Left hindlimb (tissue), 1 donor: ENCODE measurements around the gene RAB4A.
"Not testable (repeated sequence)": the region's sequence is repeated elsewhere in the genome, so short reads cannot be mapped to it uniquely, and the experiment has no call there.

Experiments used
- DNase-seq: peaks from one replicate; pipeline ENCODE4 v3.0.0-alpha.2; 2018

The RAB4A gene

GRCh38 chr1:229300099-229300757, 29.3 kb downstream of the RAB4A start:
- DNase-seq: no peak

GRCh38 chr1:229302740-229303139, 31.8 kb downstream of the RAB4A start:
- DNase-seq: no peak

- DNase-seq: no peak
These were observed 32.9 kb downstream of the RAB4A start for GRCh38 chr1:229303855-229304254.

GRCh38 chr1:229305392-229305791, 34.5 kb downstream of the RAB4A start:
- no peak for DNase-seq

DNA sequence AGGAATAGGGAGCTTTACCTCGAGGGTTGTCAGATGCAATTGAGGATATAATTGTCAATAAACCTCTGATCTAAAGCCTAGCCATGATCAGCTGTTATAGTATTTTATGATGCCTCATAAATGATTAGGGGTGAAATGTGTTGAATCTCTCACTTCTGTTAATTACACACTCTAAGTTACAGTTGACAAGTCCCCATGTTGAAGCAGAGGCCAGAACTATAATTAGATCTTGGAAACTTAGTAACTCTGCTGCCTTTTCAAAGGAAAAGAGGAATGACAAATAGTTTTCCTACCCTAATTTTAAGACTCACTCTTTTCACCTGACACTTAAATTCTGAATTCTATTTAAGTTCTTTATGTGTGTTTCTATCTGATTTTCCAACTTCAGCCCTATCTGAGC, 38.2 kb downstream of the RAB4A start:
- no peak for DNase-seq

DNA sequence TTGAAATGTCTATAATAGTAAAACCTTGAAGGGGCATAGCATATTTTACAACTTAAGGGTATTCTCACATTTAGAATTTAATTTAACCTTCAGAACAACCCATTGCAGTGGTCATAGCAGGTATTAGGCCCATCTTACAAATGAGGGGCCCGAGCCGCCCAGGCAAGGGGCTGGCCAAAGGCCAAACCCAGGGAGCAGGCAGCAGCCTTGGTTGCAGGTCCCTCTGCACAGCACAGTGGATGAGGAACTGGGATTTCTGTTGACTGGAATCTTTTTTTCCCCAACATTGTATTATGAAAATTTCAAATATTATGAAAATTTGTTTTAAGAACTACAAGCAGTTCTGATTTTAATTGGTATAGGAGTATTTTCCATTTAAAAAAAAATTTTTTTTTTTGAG, 38.8 kb downstream of the RAB4A start:
- no peak for DNase-seq

GRCh38 chr1:229310833-229311232, 39.9 kb downstream of the RAB4A start:
- no peak for DNase-seq

GRCh38 chr1:229316166-229316565, 45.3 kb downstream of the RAB4A start:
- DNase-seq: no peak

GRCh38 chr1:229318056-229318455, 47.1 kb downstream of the RAB4A start:
- no peak for DNase-seq

DNA sequence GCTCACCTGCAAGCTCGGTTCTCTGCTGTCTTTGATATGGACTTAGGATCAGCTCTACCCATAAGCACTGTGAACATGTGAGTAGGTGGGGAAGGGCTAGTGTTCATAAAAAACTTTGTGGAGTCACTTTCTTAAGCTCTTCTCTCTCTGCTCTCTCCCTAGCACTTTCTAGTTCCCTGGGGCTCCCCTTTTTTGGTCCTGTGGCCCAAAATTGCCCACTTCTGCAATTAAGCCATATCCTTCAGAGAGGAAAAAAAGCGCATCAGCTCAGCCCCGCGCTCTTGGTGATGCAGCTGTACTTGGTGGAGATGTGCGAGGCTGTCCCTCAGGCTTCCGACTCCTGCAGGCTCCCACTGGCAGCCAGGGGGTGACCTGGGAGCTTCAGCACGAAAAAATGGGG, 48.6 kb downstream of the RAB4A start:
- no peak for DNase-seq

- no peak for DNase-seq
These were observed 52.3 kb downstream of the RAB4A start for GRCh38 chr1:229323201-229323600.

DNA sequence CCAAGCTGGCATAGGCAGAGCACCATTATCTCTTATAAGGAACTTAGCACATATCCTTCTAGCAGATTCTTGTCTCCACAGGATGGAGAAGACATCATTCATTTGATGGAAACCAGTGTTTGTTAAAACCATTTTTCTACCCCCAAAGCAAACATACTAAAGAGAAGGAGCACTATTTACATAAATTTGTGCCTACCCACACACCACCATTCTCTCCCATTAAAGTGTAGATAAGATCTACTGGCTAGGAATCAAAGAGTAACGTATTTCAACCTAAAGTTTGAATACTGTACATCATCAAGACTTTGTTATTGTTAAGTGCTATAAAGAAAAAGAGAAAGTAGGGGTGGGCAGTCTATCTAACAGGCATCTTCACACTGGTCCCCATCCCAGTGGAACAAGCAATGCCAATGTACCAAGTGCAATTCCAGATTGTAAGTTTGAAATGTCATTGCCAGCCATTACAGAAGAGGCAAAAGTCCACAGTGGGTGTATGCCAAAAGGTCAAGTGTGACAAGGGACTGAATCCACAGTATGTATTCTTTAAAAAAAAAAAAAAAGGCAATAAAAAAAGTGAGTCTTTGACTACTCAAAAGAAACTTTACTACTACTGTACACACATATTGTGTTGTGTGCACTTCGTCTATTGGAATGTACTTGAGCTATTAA, 53.1 kb downstream of the RAB4A start:
- no peak for DNase-seq

DNA sequence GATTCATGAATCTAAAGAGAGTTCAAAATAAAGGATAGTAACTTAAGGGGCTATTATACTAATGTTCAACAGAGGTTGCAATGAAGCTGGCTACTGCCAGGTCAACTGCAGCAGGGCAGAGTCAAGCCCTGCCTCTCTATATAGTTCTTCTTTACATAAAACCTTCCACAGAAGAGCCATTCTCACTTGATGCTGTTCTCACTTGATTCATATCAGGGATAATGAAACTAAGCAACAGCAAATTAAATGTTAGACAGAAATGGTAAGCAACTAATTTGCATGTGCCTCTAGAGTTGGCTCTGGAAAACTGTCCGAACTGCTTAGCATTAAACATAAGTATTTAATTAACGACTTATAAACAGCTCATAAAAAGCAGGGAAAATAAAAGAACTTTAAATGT, 54.5 kb downstream of the RAB4A start:
- no peak for DNase-seq

- no peak for DNase-seq
These were observed 55.1 kb downstream of the RAB4A start for GRCh38 chr1:229325853-229326487.

- DNase-seq: no peak
These were observed 55.7 kb downstream of the RAB4A start for GRCh38 chr1:229326601-229327000.

DNA sequence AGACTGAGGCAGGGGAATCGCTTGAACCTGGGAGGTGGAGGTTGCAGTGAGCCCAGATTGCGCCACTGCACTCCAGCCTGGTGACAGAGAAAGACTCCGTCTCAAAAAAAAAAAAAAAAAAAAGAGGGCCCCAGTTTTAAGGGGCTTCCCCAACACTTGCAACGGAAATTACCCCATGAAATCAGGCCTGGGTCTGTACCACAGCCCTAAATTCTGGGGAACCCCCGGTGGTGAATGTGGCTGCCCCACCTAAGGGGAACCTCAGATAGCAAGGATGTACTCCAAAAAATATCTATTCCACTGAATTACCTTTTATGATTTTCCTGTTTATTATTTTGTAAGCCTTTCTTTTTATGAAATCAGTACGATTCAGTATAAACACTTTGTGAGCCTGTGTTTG, 56.9 kb downstream of the RAB4A start:
- DNase-seq: not testable (repeated sequence)

- no peak for DNase-seq
These were observed 57.9 kb downstream of the RAB4A start for GRCh38 chr1:229328598-229329362.

DNA sequence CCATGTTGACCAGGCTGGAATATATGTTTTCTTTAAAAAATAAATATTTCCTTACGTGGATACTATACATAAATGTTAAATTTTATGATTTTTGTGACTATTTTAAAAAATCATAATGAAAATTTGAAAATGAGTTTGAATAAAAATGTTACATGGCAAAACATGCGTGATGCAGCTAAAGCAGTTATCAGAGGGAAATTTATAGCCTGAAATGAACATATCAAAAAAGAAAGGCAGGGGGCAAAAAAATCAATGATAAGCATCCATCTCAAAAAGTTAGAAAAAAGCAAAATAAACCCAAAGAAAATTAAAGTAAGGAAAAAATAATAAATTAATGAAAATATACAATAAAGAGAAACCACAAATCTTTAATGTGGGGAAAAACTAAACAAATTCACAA, 63.4 kb downstream of the RAB4A start:
- DNase-seq: no peak

- no peak for DNase-seq
These were observed 63.8 kb downstream of the RAB4A start for GRCh38 chr1:229334716-229335115.

DNA sequence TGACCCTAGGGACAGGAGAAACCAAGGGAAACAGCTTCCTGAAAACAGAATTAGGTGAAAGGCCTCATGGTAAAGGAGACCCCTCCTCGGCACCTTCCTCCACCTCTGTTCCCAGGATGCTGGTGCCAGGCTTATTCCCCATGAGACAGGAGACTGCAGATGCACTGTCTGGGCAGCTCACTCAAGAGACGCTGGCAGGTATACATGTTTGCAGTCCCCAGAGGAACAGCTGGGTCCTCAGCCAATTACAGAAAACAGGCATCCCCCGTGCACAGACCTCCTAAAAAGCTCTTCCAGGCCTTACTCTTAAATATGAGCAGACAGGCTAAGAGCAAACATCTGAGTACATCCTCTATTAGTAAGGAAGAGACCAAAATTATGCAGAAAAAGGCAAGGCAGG, 65.4 kb downstream of the RAB4A start:
- DNase-seq: no peak

- no peak for DNase-seq
These were observed 68.2 kb downstream of the RAB4A start for GRCh38 chr1:229339086-229339485.

- no peak for DNase-seq
These were observed 68.6 kb downstream of the RAB4A start for GRCh38 chr1:229339520-229339919.

DNA sequence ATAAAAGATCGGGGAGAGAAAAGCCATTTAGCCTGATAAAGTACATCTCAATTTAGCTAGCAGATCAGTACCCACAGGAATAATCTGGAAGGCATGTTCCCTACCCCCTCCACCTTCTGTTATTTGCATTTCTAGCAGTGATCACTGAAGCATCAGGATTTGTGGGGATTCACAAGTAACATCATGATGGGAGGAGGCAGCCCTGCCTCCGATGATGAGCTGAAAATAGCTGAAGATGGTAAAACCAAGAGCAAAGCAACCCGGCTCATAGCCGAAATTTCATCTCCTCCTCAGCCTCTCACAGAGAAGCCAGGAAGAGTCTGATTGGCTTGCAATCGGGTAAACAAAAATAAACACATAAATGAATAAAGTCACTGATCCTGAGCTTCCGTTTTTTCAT, 69.6 kb downstream of the RAB4A start:
- DNase-seq: no peak
